HG03095 (cell line): Measurements from ENCODE around the gene PDIA3.
A peak's percentile ranks its signal among the peaks of the same experiment; 100 is the strongest.
"Not testable (repeated sequence)": the region's sequence is repeated elsewhere in the genome, so short reads cannot be mapped to it uniquely, and the experiment has no call there.

Source experiments
- ATAC-seq: cut with Tn5 transposase; IDR thresholded peaks from one replicate; pipeline ENCODE4 v1.9.1; 2021; ENCODE audit warnings: moderate library complexity; ENCODE audit not compliant: unreplicated experiment

PDIA3 gene

DNA sequence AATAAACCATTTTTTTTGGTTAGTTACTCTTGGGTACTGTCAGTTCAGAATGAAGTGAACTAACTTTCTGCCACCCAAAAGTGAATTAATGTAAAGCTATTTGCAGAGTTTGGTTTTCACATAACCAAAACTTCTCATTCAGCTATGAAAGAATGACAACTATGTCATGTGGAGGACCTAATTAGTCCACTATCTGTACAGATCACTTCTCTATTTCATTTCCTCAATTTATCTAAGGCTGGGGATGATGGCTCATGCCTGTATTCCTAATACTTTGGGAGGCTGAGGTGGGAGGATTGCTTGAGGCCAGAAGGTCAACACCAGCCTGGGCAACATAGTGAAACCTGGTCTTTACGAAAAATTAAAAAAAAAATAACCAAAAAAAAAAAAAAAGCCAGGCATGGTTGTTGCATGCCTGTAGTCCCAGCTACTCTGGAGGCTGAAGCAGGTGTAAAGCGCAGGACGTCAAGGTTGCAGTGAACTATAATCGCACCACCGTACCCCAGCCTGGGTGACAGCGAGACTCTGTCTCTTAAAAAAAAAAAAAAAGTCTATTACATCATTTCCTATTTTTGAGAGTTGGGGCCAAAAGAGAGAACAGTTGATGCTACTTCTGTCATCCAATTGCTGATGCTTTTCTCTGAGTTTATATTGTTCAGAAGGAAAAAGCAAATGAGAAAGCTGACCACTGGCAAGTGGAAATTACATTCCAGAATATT, 62.9 kb downstream of the PDIA3 start:
- peak; percentile 68 for ATAC-seq

DNA sequence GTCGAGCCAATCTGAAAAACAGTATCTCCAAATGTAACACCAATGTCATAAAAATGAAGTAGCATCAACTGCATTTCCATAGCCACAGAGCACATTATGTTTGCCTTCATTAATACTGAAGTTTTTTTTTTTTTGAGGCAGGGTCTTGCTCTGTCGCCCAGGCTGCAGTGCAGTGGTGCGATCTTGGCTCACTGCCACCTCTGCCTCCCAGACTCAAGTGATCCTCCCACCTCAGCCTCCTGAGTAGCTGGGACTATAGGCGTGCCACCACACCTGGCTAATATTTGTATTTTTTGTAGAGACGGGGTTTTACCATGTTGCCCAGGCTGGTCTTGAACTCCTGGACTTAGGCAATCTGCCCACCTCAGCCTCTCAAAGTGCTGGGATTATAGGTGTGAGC, 68.8 kb downstream of the PDIA3 start:
- ATAC-seq: not testable (repeated sequence)

DNA sequence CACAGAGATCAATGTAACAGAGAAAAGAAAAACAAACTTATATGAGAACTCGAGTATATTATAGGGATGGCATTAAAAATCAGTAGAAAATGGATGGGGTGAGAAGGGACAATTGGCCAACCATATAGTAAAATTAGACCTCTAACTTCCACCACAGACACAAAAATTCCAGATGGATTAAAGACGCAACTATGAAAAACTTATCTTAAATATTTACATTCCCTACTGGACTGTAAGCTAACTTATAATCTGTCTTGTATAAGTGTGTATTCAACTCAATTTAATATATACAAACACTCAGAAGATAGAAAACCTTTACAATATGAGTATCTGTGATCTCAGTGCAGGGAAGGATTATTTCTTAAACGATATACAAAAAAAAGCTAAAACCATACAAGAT, 75.3 kb downstream of the PDIA3 start:
- ATAC-seq: no peak
